ENCODE measurements around the gene BAK1.

- TF ChIP-seq CTCF (IDR thresholded peaks at IDR 0.05), result no peak
- TF ChIP-seq POLR2AphosphoS5 (IDR thresholded peaks at IDR 0.05), result no peak
- TF ChIP-seq EP300 (IDR thresholded peaks at IDR 0.05), result no peak
- TF ChIP-seq POLR2A (IDR thresholded peaks at IDR 0.05), result no peak
These were observed 27.8 kb downstream of the BAK1 start for GRCh38 chr6:33552252-33552651.

Measured in upper lobe of left lung (tissue), 4 donors.